Mesendoderm (in vitro differentiated cells): ENCODE data around the gene SNTG2.

Source experiments
- DNase-seq: peaks from one replicate; pipeline ENCODE4 v3.0.0; 2013
- H2AK5ac ChIP-seq: 2 replicates; pipeline ENCODE4 v1.6.1; 2013; ENCODE audit warnings: low read length, inconsistent platforms
- H2BK120ac ChIP-seq: 2 replicates; pipeline ENCODE4 v1.6.1; 2013; ENCODE audit warnings: low read depth, mild to moderate bottlenecking, low read length, moderate library complexity, mixed read lengths
- H2BK15ac ChIP-seq: replicated peaks from 2 replicates; pipeline ENCODE4 v1.6.1; 2013; ENCODE audit warnings: low read depth, mild to moderate bottlenecking, moderate library complexity
- H2BK5ac ChIP-seq: 2 replicates; pipeline ENCODE4 v1.6.1; 2013; ENCODE audit warnings: low read length, inconsistent platforms
- H3K18ac ChIP-seq: 2 replicates; pipeline ENCODE4 v1.6.1; 2013; ENCODE audit warnings: mild to moderate bottlenecking, low read length, mixed read lengths
- H3K23ac ChIP-seq: one replicate; pipeline ENCODE4 v1.6.1; 2013; ENCODE audit warnings: low read length
- H3K27ac ChIP-seq: 2 replicates; pipeline ENCODE4 v1.5.1; 2013; ENCODE audit warnings: low read depth, mild to moderate bottlenecking, inconsistent platforms, low read length, moderate library complexity
- H3K27me3 ChIP-seq: 2 replicates; pipeline ENCODE4 v1.6.1; 2013; ENCODE audit warnings: low read length, control low read depth, mild to moderate bottlenecking, inconsistent platforms; ENCODE audit not compliant: insufficient read depth, poor library complexity
- H3K36me3 ChIP-seq: 2 replicates; pipeline ENCODE4 v1.6.1; 2013; ENCODE audit warnings: low read length, inconsistent platforms; ENCODE audit not compliant: control insufficient read depth, insufficient read depth
- H3K4ac ChIP-seq: one replicate; pipeline ENCODE4 v1.6.1; 2013; ENCODE audit warnings: low read depth, mild to moderate bottlenecking, low read length, moderate library complexity
- H3K4me1 ChIP-seq: 2 replicates; pipeline ENCODE4 v1.6.1; 2013; ENCODE audit warnings: low read depth, low read length, inconsistent platforms; ENCODE audit not compliant: control insufficient read depth
- H3K4me2 ChIP-seq: 2 replicates; pipeline ENCODE4 v1.6.1; 2013; ENCODE audit warnings: low read length
- H3K4me3 ChIP-seq: 2 replicates; pipeline ENCODE4 v1.5.1; 2013; ENCODE audit warnings: mild to moderate bottlenecking, low read length
- H3K56ac ChIP-seq: one replicate; pipeline ENCODE4 v1.6.1; 2013; ENCODE audit warnings: low read length
- H3K79me1 ChIP-seq: 2 replicates; pipeline ENCODE4 v1.6.1; 2013; ENCODE audit warnings: low read length, inconsistent platforms
- H3K79me2 ChIP-seq: 2 replicates; pipeline ENCODE4 v1.6.1; 2013; ENCODE audit warnings: mild to moderate bottlenecking, low read length; ENCODE audit not compliant: control insufficient read depth, insufficient read depth
- H3K9ac ChIP-seq: 2 replicates; pipeline ENCODE4 v1.6.1; 2013; ENCODE audit warnings: low read length, inconsistent platforms
- H4K5ac ChIP-seq: one replicate; pipeline ENCODE4 v1.6.1; 2013; ENCODE audit warnings: low read length
- H4K8ac ChIP-seq: one replicate; pipeline ENCODE4 v1.6.1; 2013; ENCODE audit warnings: low read depth, mild to moderate bottlenecking, control low read depth, low read length, moderate library complexity
- WGBS: extraction: QIAGEN DNeasy Blood & Tissue Kit; methylation state at CpG from one replicate; pipeline ENCODE4 v1.1.7; 2013; ENCODE audit warnings: low lambda C conversion rate, missing lambda C conversion rate; ENCODE audit not compliant: insufficient coverage; ENCODE audit errors: extremely low coverage; 5-methylcytosine and 5-hydroxymethylcytosine counted together

The SNTG2 gene

GRCh38 chr2:938181-939005 is 12.3 kb upstream of the SNTG2 start:
- H2BK5ac ChIP-seq: no peak overlapping the region
- no peak overlapping the region for H4K8ac ChIP-seq

GRCh38 chr2:939936-940601 is 10.6 kb upstream of the SNTG2 start:
- Histone ChIP-seq H3K9ac (no peak overlapping the region), H3K4me2 (no peak overlapping the region), H3K27me3 (no peaks in the 10 kb centered on the region), H3K18ac (no peak overlapping the region), H2BK5ac (no peak overlapping the region), H2BK120ac (no peak overlapping the region), H2BK15ac (no peak overlapping the region), H2AK5ac (no peak overlapping the region), H3K79me1 (no peaks in the 10 kb centered on the region), H4K8ac (no peak overlapping the region), H3K79me2 (no peaks in the 10 kb centered on the region), H3K4me1 (no peaks in the 10 kb centered on the region), H3K27ac (no peak overlapping the region), H3K4ac (no peak overlapping the region), H3K23ac (no peak overlapping the region), H3K56ac (no peak overlapping the region), H3K36me3 (no peaks in the 10 kb centered on the region), H4K5ac (no peak overlapping the region), H3K4me3 (no peak overlapping the region)
- WGBS: no CpG with 5 or more reads among the region's 8 CpGs
- no peak for DNase-seq

More at GRCh38 chr2:938181-939005, 12.3 kb upstream of the SNTG2 start:
- no peak overlapping the region for H4K5ac ChIP-seq
- H3K79me1 ChIP-seq: no peaks in the 10 kb centered on the region
- H3K23ac ChIP-seq: no peak overlapping the region
- H3K9ac ChIP-seq: no peak overlapping the region
- H2BK15ac ChIP-seq: no peak overlapping the region
- no peak overlapping the region for H3K4me3 ChIP-seq
- no CpG with 5 or more reads among the region's 21 CpGs for WGBS
- no peak overlapping the region for H3K56ac ChIP-seq
- H3K4me2 ChIP-seq: no peak overlapping the region
- H2AK5ac ChIP-seq: no peak overlapping the region
- no peaks in the 10 kb centered on the region for H3K79me2 ChIP-seq
- H3K4ac ChIP-seq: no peak overlapping the region
- H3K27me3 ChIP-seq: no peaks in the 10 kb centered on the region
- no peak overlapping the region for H3K18ac ChIP-seq
- no peaks in the 10 kb centered on the region for H3K36me3 ChIP-seq
- H2BK120ac ChIP-seq: no peak overlapping the region
- H3K4me1 ChIP-seq: no peaks in the 10 kb centered on the region
- no peak overlapping the region for H3K27ac ChIP-seq
- no peak for DNase-seq

DNA sequence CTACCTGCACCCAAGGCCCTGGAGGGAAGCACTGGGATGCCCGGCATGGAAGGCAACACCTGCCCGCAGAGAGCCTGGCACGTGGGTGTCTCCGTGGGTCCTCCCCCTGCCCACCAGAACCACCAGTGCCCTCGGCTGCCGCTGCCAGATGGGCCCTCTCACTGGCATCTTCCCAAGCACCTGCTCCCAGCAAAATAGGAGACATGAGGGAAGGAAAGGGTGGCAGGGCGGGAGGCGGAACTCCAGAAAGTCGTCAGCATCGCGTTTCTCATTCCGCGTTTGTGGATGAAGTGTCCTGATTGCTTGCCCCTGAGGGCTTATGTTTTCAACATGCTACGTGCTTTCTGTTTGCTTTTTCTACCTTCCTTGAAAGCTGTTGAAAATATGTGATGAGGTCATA is 8.8 kb upstream of the SNTG2 start:
- Histone ChIP-seq H3K4me3 (no peak overlapping the region), H3K27me3 (no peaks in the 10 kb centered on the region), H4K8ac (no peak overlapping the region), H3K36me3 (no peaks in the 10 kb centered on the region), H3K79me1 (no peaks in the 10 kb centered on the region), H3K27ac (no peak overlapping the region), H2BK15ac (no peak overlapping the region), H3K79me2 (no peaks in the 10 kb centered on the region), H4K5ac (no peak overlapping the region), H3K4me1 (no peaks in the 10 kb centered on the region), H3K9ac (no peak overlapping the region), H2BK120ac (no peak overlapping the region), H3K23ac (no peak overlapping the region), H3K4ac (no peak overlapping the region), H2AK5ac (no peak overlapping the region), H3K4me2 (no peak overlapping the region), H3K56ac (no peak overlapping the region), H2BK5ac (no peak overlapping the region), H3K18ac (no peak overlapping the region)
- no CpG with 5 or more reads among the region's 14 CpGs for WGBS
- DNase-seq: no peak

- H3K4me1 ChIP-seq: no peaks in the 10 kb centered on the region
- no peak overlapping the region for H2AK5ac ChIP-seq
- WGBS: no CpG with 5 or more reads among the region's 10 CpGs
- no peak overlapping the region for H3K4me3 ChIP-seq
- no peak overlapping the region for H2BK120ac ChIP-seq
- H3K27ac ChIP-seq: no peak overlapping the region
- H2BK5ac ChIP-seq: no peak overlapping the region
- H3K9ac ChIP-seq: no peak overlapping the region
- no peak overlapping the region for H4K8ac ChIP-seq
- H3K27me3 ChIP-seq: no peaks in the 10 kb centered on the region
- H3K56ac ChIP-seq: no peak overlapping the region
- no peaks in the 10 kb centered on the region for H3K36me3 ChIP-seq
- no peak for DNase-seq
- no peak overlapping the region for H3K4ac ChIP-seq
- no peak overlapping the region for H3K4me2 ChIP-seq
- H3K23ac ChIP-seq: no peak overlapping the region
- no peaks in the 10 kb centered on the region for H3K79me2 ChIP-seq
- H3K18ac ChIP-seq: no peak overlapping the region
- no peaks in the 10 kb centered on the region for H3K79me1 ChIP-seq
- no peak overlapping the region for H2BK15ac ChIP-seq
- H4K5ac ChIP-seq: no peak overlapping the region
These were observed 7.7 kb upstream of the SNTG2 start for GRCh38 chr2:942775-943460.

DNA sequence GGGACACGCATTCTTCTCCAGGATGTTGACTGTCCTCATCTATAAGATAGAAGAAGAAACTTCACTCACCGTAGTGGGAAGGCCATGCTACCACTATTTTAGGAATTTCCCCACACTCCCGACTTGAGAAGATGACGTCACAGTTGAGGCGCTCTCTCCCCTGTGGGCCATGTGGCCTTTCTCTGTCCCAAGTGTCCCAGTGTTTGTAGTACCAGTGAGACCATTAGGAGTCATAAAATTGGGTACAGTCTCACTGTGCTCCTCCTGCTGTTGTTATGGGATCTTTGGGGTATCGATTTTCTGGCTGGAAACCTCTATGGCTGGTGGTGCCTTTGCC is 7.2 kb upstream of the SNTG2 start:
- H3K4me2 ChIP-seq: no peak overlapping the region
- H3K27me3 ChIP-seq: no peaks in the 10 kb centered on the region
- H4K5ac ChIP-seq: no peak overlapping the region
- H3K23ac ChIP-seq: no peak overlapping the region
- no peak overlapping the region for H2BK15ac ChIP-seq
- no peak overlapping the region for H3K18ac ChIP-seq
- no peak overlapping the region for H2BK120ac ChIP-seq
- H3K4me3 ChIP-seq: no peak overlapping the region
- WGBS: no CpG with 5 or more reads among the region's 6 CpGs
- H3K79me2 ChIP-seq: no peaks in the 10 kb centered on the region
- DNase-seq: no peak
- no peaks in the 10 kb centered on the region for H3K36me3 ChIP-seq
- H2AK5ac ChIP-seq: no peak overlapping the region
- H3K4ac ChIP-seq: no peak overlapping the region
- H3K4me1 ChIP-seq: no peaks in the 10 kb centered on the region
- H3K79me1 ChIP-seq: no peaks in the 10 kb centered on the region
- no peak overlapping the region for H4K8ac ChIP-seq
- H3K9ac ChIP-seq: no peak overlapping the region
- H3K27ac ChIP-seq: no peak overlapping the region
- H3K56ac ChIP-seq: no peak overlapping the region
- H2BK5ac ChIP-seq: no peak overlapping the region
